ENCODE results near the gene CACYBP.

The CACYBP gene

GRCh38 chr1:174996476-174996875 lies 3.3 kb upstream of the CACYBP start:
- intact Hi-C loops (cut with DNase I; ENCODE audit: low total_unique reads), result no loop called here
- Histone ChIP-seq H3K27ac (no peak overlapping the region), H3K27me3 (no peaks in the 10 kb centered on the region), H3K36me3 (no peaks in the 10 kb centered on the region), H3K4me1 (peaks cover 0 to 23% (median 9%) of the 10 kb centered on the region in 4 donors), H3K9me3 (no peaks in the 10 kb centered on the region), H3K4me3 (no peak overlapping the region)
- DNase-seq, result no peak
- no peak for TF ChIP-seq CTCF (IDR thresholded peaks at IDR 0.05)

GRCh38 chr1:174997041-174997440 lies 2.7 kb upstream of the CACYBP start:
- peaks cover 0 to 29% (median 13%) of the 10 kb centered on the region in 4 donors for H3K4me1 ChIP-seq
- intact Hi-C loops (cut with DNase I; ENCODE audit: low total_unique reads), result no loop called here
- H3K9me3 ChIP-seq, result no peaks in the 10 kb centered on the region
- no peak overlapping the region for H3K27ac ChIP-seq
- no peak overlapping the region for H3K4me3 ChIP-seq
- no peak for DNase-seq
- H3K36me3 ChIP-seq, result no peaks in the 10 kb centered on the region
- no peaks in the 10 kb centered on the region for H3K27me3 ChIP-seq
- no peak for TF ChIP-seq CTCF (IDR thresholded peaks at IDR 0.05)

- intact Hi-C loops (cut with DNase I; ENCODE audit: low total_unique reads), result no loop called here
- H3K27ac ChIP-seq, result peak overlapping the region; percentile 91 to 97
- H3K4me3 ChIP-seq, result peak overlapping the region; percentile 90 to 95
- TF ChIP-seq CTCF (IDR thresholded peaks at IDR 0.05), result peak; percentile 71 to 73
- no peaks in the 10 kb centered on the region for H3K9me3 ChIP-seq
- no peaks in the 10 kb centered on the region for H3K27me3 ChIP-seq
- no peaks in the 10 kb centered on the region for H3K36me3 ChIP-seq
- no peak for DNase-seq
- peaks cover 0 to 44% (median 16%) of the 10 kb centered on the region in 4 donors for H3K4me1 ChIP-seq
These were observed 1.1 kb upstream of the CACYBP start for GRCh38 chr1:174998569-174999215.

- intact Hi-C loops (cut with DNase I; ENCODE audit: low total_unique reads), result no loop called here
- Histone ChIP-seq H3K4me1 (peaks cover 0 to 45% (median 16%) of the 10 kb centered on the region in 4 donors), H3K9me3 (no peaks in the 10 kb centered on the region), H3K36me3 (no peaks in the 10 kb centered on the region), H3K4me3 (peak overlapping the region; percentile 90 to 95), H3K27me3 (no peaks in the 10 kb centered on the region), H3K27ac (peak overlapping the region; percentile 91 to 97)
- no peak for TF ChIP-seq CTCF (IDR thresholded peaks at IDR 0.05)
- DNase-seq, result peak; percentile 97 to 99
These were observed 371 bp upstream of the CACYBP start for GRCh38 chr1:174999216-174999935.

- no peak for DNase-seq
- Histone ChIP-seq H3K27me3 (no peaks in the 10 kb centered on the region), H3K27ac (peak overlapping the region; percentile 91 to 97), H3K9me3 (no peaks in the 10 kb centered on the region), H3K36me3 (no peaks in the 10 kb centered on the region), H3K4me3 (peak overlapping the region; percentile 90 to 95), H3K4me1 (peaks cover 0 to 48% (median 16%) of the 10 kb centered on the region in 4 donors)
- TF ChIP-seq CTCF (IDR thresholded peaks at IDR 0.05), result no peak
- intact Hi-C loops (cut with DNase I; ENCODE audit: low total_unique reads), result no loop called here
These were observed 995 bp downstream of the CACYBP start for GRCh38 chr1:175000697-175001187.

Measured in tibial artery (tissue), 4 donors.